Tibial nerve (tissue), 4 donors: ENCODE results near the gene PNLDC1. TPM values are rescaled to one million over a fixed set of nuclear protein-coding genes. Genes with fewer than 3 reads are reported as not detected.
A peak's percentile ranks its signal among the peaks of the same experiment; 100 is the strongest.

Experiments
- DNase-seq, 2 donors: peaks; one replicate each; pipeline ENCODE4 v3.0.0-alpha.2; 2019; ENCODE audit warnings: low spot score in 2 of 2
- H3K27ac ChIP-seq, 4 donors: fragments of 200-600 bp; sonication (generic) in 3 of 4; one replicate each; pipeline ENCODE4 v1.5.1; 2017 to 2019; ENCODE audit warnings: mild to moderate bottlenecking in 1 of 4
- H3K27me3 ChIP-seq, 2 donors: fragments of 200-600 bp; sonication (generic) in 1 of 2; one replicate each; pipeline versions ENCODE4 v1.5.1 to v1.6.0; 2017 to 2019
- H3K36me3 ChIP-seq, 3 donors: fragments of 200-600 bp; sonication (generic); one replicate each; pipeline ENCODE4 v1.5.1; 2018 to 2019
- H3K4me1 ChIP-seq, 4 donors: fragments of 200-600 bp; sonication (generic) in 3 of 4; one replicate each; pipeline ENCODE4 v1.5.1; 2017 to 2019
- H3K4me3 ChIP-seq, 4 donors: fragments of 200-600 bp; sonication (generic) in 3 of 4; one replicate each; pipeline ENCODE4 v1.5.1; 2017 to 2019; ENCODE audit warnings: mild to moderate bottlenecking in 1 of 4, moderate library complexity in 1 of 4
- H3K9me3 ChIP-seq, 4 donors: fragments of 200-600 bp; sonication (generic) in 3 of 4; one replicate each; pipeline ENCODE4 v1.5.1; 2017 to 2019
- EP300 ChIP-seq, 2 donors: sonication (generic); formaldehyde crosslinking; IDR thresholded peaks; one replicate each; pipeline ENCODE4 v1.6.1; 2017; ENCODE audit warnings: antibody characterized with exemption in 2 of 2, mild to moderate bottlenecking in 1 of 2
- POLR2A ChIP-seq, 2 donors: fragments of 450-650 bp; IDR thresholded peaks; one replicate each; pipeline ENCODE4 v1.6.1; 2017; ENCODE audit warnings: antibody characterized with exemption in 2 of 2, mild to moderate bottlenecking in 2 of 2, moderate library complexity in 2 of 2
- WGBS, 2 donors: methylation state at CpG; one replicate each; pipeline ENCODE4 v1.1.5; 2018; 5-methylcytosine and 5-hydroxymethylcytosine counted together
- total RNA-seq, 4 donors: library from RNA; depleted of rRNA; stranded (reverse); fragments of >200 nt; gene quantifications; one replicate each; pipeline ENCODE4 v1.1.0, GENCODE V29; 2016
- TF ChIP-seq, protein P1 (sequence below), 5 experiments: fragments of 200-600 bp in 3 of 5; fragments of 450-650 bp in 2 of 5; sonication (generic) in 3 of 5; IDR thresholded peaks; one replicate each; pipeline ENCODE4 v1.5.1; 2016 to 2019; ENCODE audit warnings: antibody characterized with exemption in 5 of 5, mild to moderate bottlenecking in 3 of 5, moderate library complexity in 2 of 5

The PNLDC1 gene
- total RNA-seq, 4 donors from 2014 or later = 1.1 TPM; not detected in 3

DNA sequence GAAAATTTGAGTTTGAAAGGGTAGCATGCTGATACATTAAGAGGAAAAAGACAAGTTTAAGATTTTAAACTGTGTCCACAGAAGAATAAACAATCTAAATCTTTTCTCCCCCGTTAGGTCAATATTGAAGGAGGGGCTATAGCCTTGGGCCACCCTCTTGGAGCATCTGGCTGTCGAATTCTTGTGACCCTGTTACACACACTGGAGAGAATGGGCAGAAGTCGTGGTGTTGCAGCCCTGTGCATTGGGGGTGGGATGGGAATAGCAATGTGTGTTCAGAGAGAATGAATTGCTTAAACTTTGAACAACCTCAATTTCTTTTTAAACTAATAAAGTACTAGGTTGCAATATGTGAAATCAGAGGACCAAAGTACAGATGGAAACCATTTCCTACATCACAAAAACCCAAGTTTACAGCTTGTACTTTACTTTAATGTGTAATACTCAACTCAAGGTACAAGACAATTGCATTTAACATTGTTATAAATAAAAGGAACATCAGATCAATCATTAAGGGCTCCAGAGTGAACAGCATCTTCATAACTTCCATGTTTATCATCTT is 21.5 kb upstream of the PNLDC1 start:
- Histone ChIP-seq H3K9me3 (no peaks in the 10 kb centered on the region), H3K4me3 (no peak overlapping the region), H3K27ac (no peak overlapping the region), H3K4me1 (no peaks in the 10 kb centered on the region), H3K36me3 (peaks cover 3 to 99% (median 25%) of the 10 kb centered on the region in 3 donors), H3K27me3 (no peaks in the 10 kb centered on the region)
- DNase-seq = no peak
- TF ChIP-seq POLR2A (IDR thresholded peaks at IDR 0.05) (no peak), EP300 (IDR thresholded peaks at IDR 0.05) (no peak)
- TF ChIP-seq, protein P1, sequence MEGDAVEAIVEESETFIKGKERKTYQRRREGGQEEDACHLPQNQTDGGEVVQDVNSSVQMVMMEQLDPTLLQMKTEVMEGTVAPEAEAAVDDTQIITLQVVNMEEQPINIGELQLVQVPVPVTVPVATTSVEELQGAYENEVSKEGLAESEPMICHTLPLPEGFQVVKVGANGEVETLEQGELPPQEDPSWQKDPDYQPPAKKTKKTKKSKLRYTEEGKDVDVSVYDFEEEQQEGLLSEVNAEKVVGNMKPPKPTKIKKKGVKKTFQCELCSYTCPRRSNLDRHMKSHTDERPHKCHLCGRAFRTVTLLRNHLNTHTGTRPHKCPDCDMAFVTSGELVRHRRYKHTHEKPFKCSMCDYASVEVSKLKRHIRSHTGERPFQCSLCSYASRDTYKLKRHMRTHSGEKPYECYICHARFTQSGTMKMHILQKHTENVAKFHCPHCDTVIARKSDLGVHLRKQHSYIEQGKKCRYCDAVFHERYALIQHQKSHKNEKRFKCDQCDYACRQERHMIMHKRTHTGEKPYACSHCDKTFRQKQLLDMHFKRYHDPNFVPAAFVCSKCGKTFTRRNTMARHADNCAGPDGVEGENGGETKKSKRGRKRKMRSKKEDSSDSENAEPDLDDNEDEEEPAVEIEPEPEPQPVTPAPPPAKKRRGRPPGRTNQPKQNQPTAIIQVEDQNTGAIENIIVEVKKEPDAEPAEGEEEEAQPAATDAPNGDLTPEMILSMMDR (IDR thresholded peaks at IDR 0.05) = no peak
- 50 to 70% methylated on average over 3 of the region's 3 CpGs for WGBS, 2 donors

- H3K36me3 ChIP-seq = peaks cover 0 to 55% (median 0%) of the 10 kb centered on the region in 3 donors
- TF ChIP-seq EP300 (IDR thresholded peaks at IDR 0.05) = no peak
- TF ChIP-seq, protein P1 (IDR thresholded peaks at IDR 0.05) = no peak
- no peak for TF ChIP-seq POLR2A (IDR thresholded peaks at IDR 0.05)
These were observed 11.8 kb upstream of the PNLDC1 start for GRCh38 chr6:159788276-159788675.

DNA sequence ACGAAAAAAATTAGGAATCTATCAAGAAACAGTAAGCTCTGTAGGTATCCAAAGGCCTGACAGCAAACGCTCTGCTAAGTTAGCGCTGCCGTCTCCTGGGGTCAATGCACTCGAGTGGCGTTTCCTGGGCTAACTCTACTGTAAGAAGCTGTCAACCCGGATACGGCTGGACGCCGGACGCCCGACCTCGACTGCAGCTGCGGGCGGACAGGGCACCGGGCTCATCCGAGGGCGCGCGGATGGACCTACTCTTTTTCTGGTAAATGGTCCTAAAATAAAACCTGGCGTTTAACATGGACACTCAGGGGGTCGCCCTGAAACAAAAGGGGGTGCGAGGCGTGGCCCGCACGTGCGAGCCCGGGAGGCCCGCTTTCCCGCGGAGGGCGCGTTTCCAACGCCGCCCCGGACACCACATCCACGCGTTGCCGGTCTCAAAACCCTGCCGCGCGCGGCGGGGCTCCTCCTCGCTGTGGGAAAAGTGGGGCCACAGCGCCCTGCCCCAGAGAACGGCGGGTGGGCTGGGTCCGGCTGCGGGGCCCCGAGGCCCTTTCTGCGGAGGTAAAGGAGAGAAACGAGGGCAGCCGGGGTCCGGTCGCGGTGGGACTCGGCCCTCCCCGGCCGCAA is 11.2 kb upstream of the PNLDC1 start:
- Histone ChIP-seq H3K4me3 (peak overlapping the region; percentile 86 to 98 (median 92)), H3K4me1 (peaks cover 3 to 65% (median 45%) of the 10 kb centered on the region in 4 donors), H3K27ac (peak overlapping the region; percentile 95 to 100 (median 96)), H3K27me3 (no peaks in the 10 kb centered on the region), H3K9me3 (no peaks in the 10 kb centered on the region), H3K36me3 (peaks cover 0 to 55% (median 0%) of the 10 kb centered on the region in 3 donors)
- TF ChIP-seq, protein P1 (IDR thresholded peaks at IDR 0.05) = no peak
- TF ChIP-seq POLR2A (IDR thresholded peaks at IDR 0.05) (no peak), EP300 (IDR thresholded peaks at IDR 0.05) (no peak)
- WGBS, 2 donors = 0% methylated on average over 31 to 59 of the region's 60 CpGs
- peak in 1 of 2 donors; percentile 18 for DNase-seq

More at GRCh38 chr6:159788276-159788675, 11.8 kb upstream of the PNLDC1 start:
- no peaks in the 10 kb centered on the region for H3K27me3 ChIP-seq
- H3K9me3 ChIP-seq = no peaks in the 10 kb centered on the region
- peak overlapping the region; percentile 86 to 98 (median 92) for H3K4me3 ChIP-seq
- peak overlapping the region in 3 of 4 donors; percentile 95 to 100 (median 98) for H3K27ac ChIP-seq
- 36 to 45% methylated on average over 15 of the region's 15 CpGs for WGBS, 2 donors
- H3K4me1 ChIP-seq = peaks cover 3 to 65% (median 45%) of the 10 kb centered on the region in 4 donors
- no peak for DNase-seq

DNA sequence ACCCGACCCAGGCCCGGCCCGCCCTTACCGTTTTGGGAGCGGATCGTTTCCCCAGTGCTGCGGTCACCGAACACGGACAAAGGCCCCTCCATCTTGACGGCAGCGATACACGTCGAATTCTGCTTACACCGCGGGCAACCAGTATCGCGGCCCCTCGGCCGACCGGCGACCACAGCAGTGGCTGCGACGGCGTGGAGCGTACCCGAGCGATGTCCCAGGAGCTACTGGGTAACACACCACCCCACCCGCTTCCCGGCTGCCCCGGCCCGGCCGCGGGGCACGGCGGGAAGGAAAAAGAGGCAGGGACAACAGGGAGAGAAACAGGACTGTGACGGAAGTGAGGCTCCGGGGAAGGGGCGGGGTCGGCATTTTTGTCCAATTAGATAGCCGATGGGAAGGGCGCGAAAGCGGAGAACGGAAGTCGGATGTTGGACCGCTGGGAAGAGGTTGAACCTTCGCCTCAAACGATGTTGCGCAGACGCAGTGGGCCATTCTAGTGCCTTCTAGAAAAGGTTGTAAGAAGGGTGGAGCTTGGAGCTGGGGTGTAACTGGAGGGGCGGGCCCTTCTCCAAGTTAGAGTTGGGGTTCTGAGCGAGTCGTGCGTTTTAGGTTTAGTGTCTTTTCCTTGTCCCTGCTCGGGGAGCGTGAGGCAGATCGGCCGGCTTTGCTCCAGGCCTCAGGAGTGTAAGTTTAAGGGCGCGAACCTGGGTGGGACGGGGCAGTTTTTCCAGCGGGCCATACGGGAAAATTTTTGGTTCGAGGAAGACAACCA is 10.5 kb upstream of the PNLDC1 start, which contains the start of gene TCP1:
TSS of gene TCP1 (minus strand) at position 226 of the 772 bp plus-strand sequence. CDS start at position 92, 134 bp downstream.
- Histone ChIP-seq H3K27ac (peak within 1 kb of the TSS; percentile 95 to 100 (median 98)), H3K4me3 (peak within 1 kb of the TSS; percentile 86 to 98 (median 92)), H3K27me3 (no peaks in the 10 kb centered on the region), H3K4me1 (peaks cover 3 to 68% (median 45%) of the 10 kb centered on the region in 4 donors), H3K9me3 (no peaks in the 10 kb centered on the region), H3K36me3 (peaks cover 0 to 55% (median 0%) of the 10 kb centered on the region in 3 donors)
- peak; percentile 99 for DNase-seq
- TF ChIP-seq EP300 (IDR thresholded peaks at IDR 0.05) (peak; percentile 98 to 99), POLR2A (IDR thresholded peaks at IDR 0.05) (peak; percentile 99)
- TF ChIP-seq, protein P1 (IDR thresholded peaks at IDR 0.05) = no peak
- WGBS, 2 donors = 0 to 1% methylated on average over 44 to 64 of the region's 64 CpGs
